GM18951 (cell line): ENCODE results near the gene SLC25A1.
"Not testable (repeated sequence)": the region's sequence is repeated elsewhere in the genome, so short reads cannot be mapped to it uniquely, and the experiment has no call there.

Source experiments
- POLR2A ChIP-seq: IDR thresholded peaks from 4 replicates; pipeline ENCODE4 v1.6.1; 2011; ENCODE audit warnings: mild to moderate bottlenecking; ENCODE audit not compliant: insufficient read length, insufficient read depth; ENCODE audit errors: extremely low read depth
- in situ Hi-C: fragments of 300-500 bp; cut with MboI; formaldehyde crosslinking; loops from one replicate; pipeline ENCODE4 v1.12.0; 2022; ENCODE audit warnings: low sequenced_read_pairs, mixed read lengths, inconsistent platforms; ENCODE audit not compliant: unreplicated experiment

SLC25A1 gene

GRCh38 chr22:19214078-19214473 lies 35.5 kb upstream of the SLC25A1 start:
- TF ChIP-seq POLR2A = no peak
- in situ Hi-C loops = no loop called here

GRCh38 chr22:19213442-19214077 lies 35.0 kb upstream of the SLC25A1 start:
- in situ Hi-C loops = no loop called here
- TF ChIP-seq POLR2A = no peak

GRCh38 chr22:19213001-19213400 lies 34.5 kb upstream of the SLC25A1 start:
- in situ Hi-C loops = no loop called here
- no peak for TF ChIP-seq POLR2A

GRCh38 chr22:19212302-19212870 lies 33.9 kb upstream of the SLC25A1 start:
- TF ChIP-seq POLR2A = no peak
- in situ Hi-C loops = no loop called here

- no peak for TF ChIP-seq POLR2A
- in situ Hi-C loops = no loop called here
These were observed 31.7 kb upstream of the SLC25A1 start for GRCh38 chr22:19210188-19210587.

- no peak for TF ChIP-seq POLR2A
- in situ Hi-C loops = no loop called here
These were observed 29.8 kb upstream of the SLC25A1 start for GRCh38 chr22:19208287-19208847.

DNA sequence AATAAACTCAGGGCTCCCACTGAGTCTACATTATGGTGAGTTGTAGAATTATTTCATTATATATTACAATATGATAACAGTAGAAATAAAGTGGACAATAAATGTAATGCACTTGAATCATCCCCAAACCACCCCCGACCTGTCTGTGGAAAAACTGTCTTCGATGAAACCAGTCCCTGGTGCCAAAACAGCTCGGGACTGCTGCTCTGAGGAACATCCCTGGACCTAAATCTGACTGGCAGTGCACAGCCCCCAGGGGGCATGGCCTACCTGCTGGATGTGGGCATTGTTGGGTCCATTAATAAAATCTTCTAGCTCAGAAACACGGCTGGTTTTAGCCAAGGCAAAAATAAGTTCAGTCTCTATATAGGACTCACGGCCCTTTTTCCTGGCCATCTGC lies 29.3 kb upstream of the SLC25A1 start:
- no peak for TF ChIP-seq POLR2A
- in situ Hi-C loops = no loop called here

GRCh38 chr22:19207401-19207808 lies 28.9 kb upstream of the SLC25A1 start:
- in situ Hi-C loops = no loop called here
- TF ChIP-seq POLR2A = no peak

- no peak for TF ChIP-seq POLR2A
- in situ Hi-C loops = no loop called here
These were observed 27.8 kb upstream of the SLC25A1 start for GRCh38 chr22:19206287-19206686.

GRCh38 chr22:19204640-19205039 lies 26.1 kb upstream of the SLC25A1 start:
- in situ Hi-C loops = no loop called here
- TF ChIP-seq POLR2A = no peak

DNA sequence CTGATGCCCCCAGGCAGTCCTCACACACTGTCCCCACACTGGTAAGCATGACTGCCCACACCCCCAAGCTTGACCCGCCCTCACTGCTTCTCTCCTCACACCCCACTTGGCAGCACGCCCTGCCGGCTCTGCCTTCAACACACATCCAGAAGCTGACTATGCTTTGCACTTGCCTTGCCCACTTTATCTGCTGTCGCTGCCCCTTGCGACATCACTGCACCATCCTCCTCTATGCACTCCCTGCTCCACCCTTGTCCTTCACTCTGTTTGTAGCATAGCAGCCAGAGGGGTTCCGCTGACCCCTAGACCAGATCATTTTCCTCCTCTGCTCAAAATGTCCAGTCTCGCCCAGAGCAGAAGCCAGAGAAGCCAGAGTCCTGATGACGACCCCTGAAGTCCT lies 25.3 kb upstream of the SLC25A1 start:
- in situ Hi-C loops = no loop called here
- no peak for TF ChIP-seq POLR2A

GRCh38 chr22:19202799-19203186 lies 24.3 kb upstream of the SLC25A1 start:
- in situ Hi-C loops = not testable (repeated sequence)

- in situ Hi-C loops = no loop called here
- no peak for TF ChIP-seq POLR2A
These were observed 23.6 kb upstream of the SLC25A1 start for GRCh38 chr22:19201869-19202798.
